Mammary epithelial cell (primary cell): Measurements from ENCODE around the gene SLC38A10.

ENCODE experiments used
- CTCF ChIP-seq, 2 donors: IDR thresholded peaks in 1 of 2; conservative IDR thresholded peaks in 1 of 2; 2 replicates each; pipeline ENCODE4 v1.5.1; 2011 to 2012; ENCODE audit warnings: inconsistent platforms in 2 of 2, low read length in 2 of 2, mild to moderate bottlenecking in 2 of 2, control low read depth in 1 of 2, low read depth in 1 of 2; ENCODE audit not compliant: insufficient read depth in 1 of 2; ENCODE audit errors: extremely low read depth in 1 of 2
- EZH2 ChIP-seq: IDR thresholded peaks from 2 replicates; pipeline ENCODE4 v1.6.1; 2012; ENCODE audit warnings: low read length, inconsistent platforms, borderline replicate concordance

- no peak for TF ChIP-seq CTCF (conservative IDR thresholded peaks at IDR 0.05 in 1 of 2, IDR thresholded peaks at IDR 0.05 in 1 of 2; ENCODE audit: extremely low read depth in 1 of 2, insufficient read depth in 1 of 2, low read depth in 1 of 2, low read length in 2 of 2)
- TF ChIP-seq EZH2: no peak
These were observed 27.6 kb downstream of the SLC38A10 start for GRCh38 chr17:81267390-81268067.
